GM12892 (cell line): ENCODE data around the gene ZFR2.

Source experiments
- POLR2A ChIP-seq: IDR thresholded peaks from 2 replicates; pipeline ENCODE4 v1.6.1; 2011; ENCODE audit warnings: low read depth, low read length, control low read depth
- POLR2AphosphoS5 ChIP-seq: IDR thresholded peaks from 2 replicates; pipeline ENCODE4 v1.6.1; 2011; ENCODE audit warnings: low read depth, low read length, control low read depth

DNA sequence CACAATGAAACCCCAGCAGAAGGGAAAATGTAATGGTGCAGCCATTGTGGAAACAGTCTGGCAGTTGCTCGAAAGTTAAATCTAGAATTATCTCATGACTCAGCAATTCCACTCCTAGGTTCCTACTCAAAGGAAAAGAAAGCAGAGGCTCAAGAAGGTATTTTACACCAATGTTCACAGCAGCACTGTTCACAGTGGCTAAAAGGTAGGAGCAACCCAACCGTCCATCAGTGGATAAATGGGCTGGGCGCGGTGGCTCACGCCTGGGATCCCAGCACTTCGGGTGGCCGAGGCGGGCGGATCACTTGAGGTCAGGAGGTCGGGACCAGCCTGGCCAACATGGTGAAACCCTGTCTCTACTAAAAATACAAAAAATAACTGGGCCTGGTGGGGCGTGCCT, 25.9 kb downstream of the ZFR2 start:
- TF ChIP-seq POLR2A (no peak), POLR2AphosphoS5 (no peak)
